Astrocyte of the spinal cord (primary cell): ENCODE data around the gene DCPS.

Experiments used
- DNase-seq: peaks from one replicate; pipeline ENCODE4 v3.0.0; 2011; ENCODE audit warnings: low read depth, low spot score
- H3K4me3 ChIP-seq: 2 replicates; pipeline ENCODE4 v1.5.1; 2011; ENCODE audit warnings: low read depth, mild to moderate bottlenecking, low read length, moderate library complexity
- in situ Hi-C: cut with HindIII; loops from 2 replicates; pipeline ENCODE4 v1.10.0; 2017; ENCODE audit warnings: low sequenced_read_pairs
- TF ChIP-seq, protein P1 (sequence below): IDR thresholded peaks from 2 replicates; pipeline ENCODE4 v1.5.1; 2012; ENCODE audit warnings: low read depth, mild to moderate bottlenecking, low read length, inconsistent platforms

The DCPS gene

DNA sequence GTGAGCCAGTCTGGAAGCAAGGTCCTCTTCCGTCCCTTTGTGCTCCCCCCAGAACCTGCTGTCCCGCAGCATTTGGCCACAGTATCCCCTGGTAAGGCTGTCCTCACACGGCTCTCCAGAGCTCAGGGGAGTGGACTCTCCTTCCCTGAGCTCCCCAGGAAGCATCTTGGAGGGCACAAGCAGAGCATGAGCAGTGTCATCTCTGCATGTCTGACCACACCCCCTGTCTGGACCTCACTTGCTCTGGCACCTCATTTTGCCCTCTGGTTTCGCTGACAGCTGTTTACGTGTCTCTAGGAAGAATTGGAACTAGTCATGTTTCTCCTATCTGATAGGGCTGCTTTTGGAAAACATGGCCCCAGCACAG lies 15.5 kb downstream of the DCPS start:
- no peak overlapping the region for H3K4me3 ChIP-seq
- DNase-seq, result no peak
- in situ Hi-C loops, result no loop called here
- TF ChIP-seq, protein P1, sequence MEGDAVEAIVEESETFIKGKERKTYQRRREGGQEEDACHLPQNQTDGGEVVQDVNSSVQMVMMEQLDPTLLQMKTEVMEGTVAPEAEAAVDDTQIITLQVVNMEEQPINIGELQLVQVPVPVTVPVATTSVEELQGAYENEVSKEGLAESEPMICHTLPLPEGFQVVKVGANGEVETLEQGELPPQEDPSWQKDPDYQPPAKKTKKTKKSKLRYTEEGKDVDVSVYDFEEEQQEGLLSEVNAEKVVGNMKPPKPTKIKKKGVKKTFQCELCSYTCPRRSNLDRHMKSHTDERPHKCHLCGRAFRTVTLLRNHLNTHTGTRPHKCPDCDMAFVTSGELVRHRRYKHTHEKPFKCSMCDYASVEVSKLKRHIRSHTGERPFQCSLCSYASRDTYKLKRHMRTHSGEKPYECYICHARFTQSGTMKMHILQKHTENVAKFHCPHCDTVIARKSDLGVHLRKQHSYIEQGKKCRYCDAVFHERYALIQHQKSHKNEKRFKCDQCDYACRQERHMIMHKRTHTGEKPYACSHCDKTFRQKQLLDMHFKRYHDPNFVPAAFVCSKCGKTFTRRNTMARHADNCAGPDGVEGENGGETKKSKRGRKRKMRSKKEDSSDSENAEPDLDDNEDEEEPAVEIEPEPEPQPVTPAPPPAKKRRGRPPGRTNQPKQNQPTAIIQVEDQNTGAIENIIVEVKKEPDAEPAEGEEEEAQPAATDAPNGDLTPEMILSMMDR, result no peak

DNA sequence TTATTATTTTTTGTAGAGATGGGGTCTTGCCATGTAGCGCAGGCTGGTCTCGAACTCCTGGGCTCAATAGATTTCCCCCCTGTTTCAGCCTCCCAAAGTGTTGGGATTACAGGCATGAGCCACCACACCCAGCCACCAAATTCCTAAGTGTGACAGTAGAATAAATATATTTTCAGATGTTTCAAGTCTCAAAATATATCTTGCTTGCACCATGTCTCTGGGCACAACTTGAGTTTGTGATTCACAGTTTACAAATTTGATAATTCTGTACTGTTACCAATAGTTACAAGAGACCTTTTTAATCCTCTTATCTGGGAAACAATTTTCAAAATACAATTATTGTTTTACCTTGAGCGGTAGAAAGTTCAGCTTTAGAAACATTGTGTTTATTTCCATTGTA lies 19.1 kb downstream of the DCPS start:
- TF ChIP-seq, protein P1, result no peak
- in situ Hi-C loops, result no loop called here
- H3K4me3 ChIP-seq, result no peak overlapping the region
- DNase-seq, result no peak

DNA sequence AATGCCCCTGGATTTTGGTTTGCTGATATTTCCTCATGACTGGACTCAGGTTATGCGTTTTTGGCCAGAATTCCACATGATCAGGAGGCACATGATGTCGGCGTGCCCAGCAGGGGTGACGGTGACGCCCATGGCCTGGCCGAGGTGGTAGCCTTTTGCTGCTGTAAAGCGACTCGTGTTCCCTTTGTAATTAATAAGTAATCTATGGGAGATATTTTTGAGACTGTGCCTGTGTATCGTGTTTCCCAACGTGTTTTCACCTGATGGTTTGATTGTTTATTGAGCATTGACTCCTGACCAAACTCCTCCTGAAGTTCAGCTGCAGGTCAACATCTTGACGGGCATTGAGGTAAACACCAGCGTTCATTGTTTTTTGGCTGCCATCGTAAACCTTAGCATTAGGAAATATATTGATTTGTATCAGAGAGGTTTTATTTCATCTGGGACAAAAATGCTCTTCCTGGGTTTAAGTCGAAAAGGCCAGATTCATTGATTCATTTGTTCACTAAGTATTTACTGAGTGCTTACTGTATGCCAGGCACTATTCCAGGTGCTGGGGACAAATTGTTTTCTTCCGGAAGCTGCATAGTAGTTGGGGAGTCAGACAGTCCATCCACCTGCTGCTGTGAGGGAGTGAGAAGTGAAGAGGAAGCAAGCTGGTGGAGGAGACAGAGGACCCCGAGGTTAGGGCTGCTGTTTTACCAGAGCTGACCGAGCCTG lies 23.6 kb downstream of the DCPS start:
- in situ Hi-C loops, result no loop called here
- TF ChIP-seq, protein P1, result no peak
- H3K4me3 ChIP-seq, result no peak overlapping the region
- DNase-seq, result no peak

DNA sequence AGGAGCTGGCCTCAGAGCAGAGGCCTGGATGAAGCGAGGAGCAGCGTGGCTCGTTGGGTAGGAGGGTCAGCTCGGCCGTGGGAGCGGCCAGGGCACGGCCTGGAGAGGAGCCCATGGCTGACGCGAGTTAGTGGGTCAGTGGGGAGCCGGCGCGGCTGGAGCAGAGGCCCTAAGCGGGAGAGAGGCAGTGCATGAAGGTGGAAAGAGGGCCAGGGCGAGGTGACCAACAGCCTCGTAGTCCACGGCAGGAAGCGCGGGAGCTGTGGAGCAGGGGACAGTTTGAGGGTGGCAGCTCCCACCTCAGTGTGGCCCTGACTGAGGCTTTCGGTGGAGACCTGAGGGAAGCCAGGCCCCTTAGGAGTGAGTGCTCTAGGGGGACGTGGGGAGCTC lies 24.1 kb downstream of the DCPS start:
- TF ChIP-seq, protein P1, result no peak
- in situ Hi-C loops, result no loop called here
- DNase-seq, result no peak
- H3K4me3 ChIP-seq, result no peak overlapping the region

DNA sequence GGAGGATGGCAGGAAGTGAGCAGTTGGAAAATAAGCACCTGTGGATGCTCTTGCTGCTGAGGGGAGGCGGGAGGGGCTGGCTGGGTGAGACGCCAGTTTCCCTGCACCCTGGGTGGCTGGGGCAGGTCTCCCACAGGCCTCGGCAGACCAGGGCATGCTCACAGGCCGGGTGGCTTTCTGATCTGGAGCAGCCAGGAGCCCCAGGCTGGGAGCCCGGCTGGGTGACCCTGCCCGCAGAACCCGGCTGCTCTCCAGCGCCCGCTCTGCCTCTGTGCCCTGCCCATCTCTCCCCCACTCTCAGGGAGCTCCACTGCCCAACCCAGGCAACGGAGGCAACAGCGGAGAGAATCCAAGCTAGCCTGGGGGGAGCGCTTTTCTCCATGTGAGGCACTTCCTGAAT lies 24.6 kb downstream of the DCPS start:
- no peak overlapping the region for H3K4me3 ChIP-seq
- TF ChIP-seq, protein P1, result no peak
- in situ Hi-C loops, result no loop called here
- no peak for DNase-seq

DNA sequence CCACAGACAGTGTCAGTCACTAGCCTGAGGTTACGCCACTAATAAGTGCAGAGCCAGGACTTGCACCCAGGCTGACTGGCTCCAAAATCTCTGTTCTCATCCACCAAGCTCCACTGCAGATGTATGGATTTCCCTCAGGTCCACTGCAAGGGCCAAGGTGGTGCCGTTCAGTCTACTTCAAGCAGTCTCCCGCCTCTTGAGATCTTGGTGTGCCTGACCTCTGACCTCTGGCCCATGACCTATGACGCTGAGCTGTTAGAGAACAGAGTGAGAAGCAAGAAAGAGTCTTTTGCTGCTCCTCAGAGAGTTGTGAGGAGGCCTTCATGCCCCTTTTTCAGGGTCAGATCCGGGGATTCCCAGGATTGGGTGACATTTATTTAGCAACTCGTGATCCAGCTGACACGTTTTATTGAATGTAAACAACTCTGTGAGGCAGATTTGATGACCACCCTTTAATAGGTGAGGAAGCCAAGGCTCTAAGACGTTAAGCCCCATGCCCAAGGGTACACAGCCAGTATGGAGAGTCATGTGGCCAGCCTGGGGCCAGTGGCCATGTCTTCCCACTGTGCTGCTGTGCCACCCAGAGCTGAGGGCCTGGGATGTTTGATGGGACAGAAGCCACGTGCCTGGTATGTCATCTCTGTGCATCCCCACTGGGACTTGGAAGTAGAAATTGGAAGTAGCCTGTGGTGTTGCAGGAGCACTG lies 25.2 kb downstream of the DCPS start:
- no peak for DNase-seq
- TF ChIP-seq, protein P1, result no peak
- H3K4me3 ChIP-seq, result no peak overlapping the region
- in situ Hi-C loops, result no loop called here
